Prostate gland (tissue), 2 donors: Measurements from ENCODE around the gene KDM4B. TPM values are rescaled to one million over a fixed set of nuclear protein-coding genes. Genes with fewer than 3 reads are reported as not detected.

ENCODE experiments used
- DNase-seq: peaks from one replicate; pipeline ENCODE4 v3.0.0-alpha.2; 2019; ENCODE audit warnings: low spot score
- H3K27ac ChIP-seq, 2 donors: fragments of 200-600 bp; sonication (generic); 2 replicates each; pipeline ENCODE4 v1.5.1; 2017 to 2019
- H3K27me3 ChIP-seq: fragments of 200-600 bp; sonication (generic); replicated peaks from 2 replicates; pipeline ENCODE4 v1.5.1; 2019; ENCODE audit not compliant: insufficient read depth
- H3K36me3 ChIP-seq, 2 donors: fragments of 200-600 bp; sonication (generic); 1 replicate in 1 of 2; 2 replicates in 1 of 2; pipeline versions ENCODE4 v1.5.1 to v1.8.1; 2017 to 2019
- H3K4me1 ChIP-seq: fragments of 200-600 bp; sonication (generic); replicated peaks from 2 replicates; pipeline ENCODE4 v1.5.1; 2019
- H3K4me3 ChIP-seq, 2 donors: fragments of 200-600 bp; sonication (generic); 2 replicates each; pipeline ENCODE4 v1.5.1; 2017 to 2019
- H3K9me3 ChIP-seq: fragments of 200-600 bp; sonication (generic); 2 replicates; pipeline ENCODE4 v1.5.1; 2017
- CTCF ChIP-seq, 4 experiments: fragments of 200-600 bp in 2 of 4; fragments of 450-650 bp in 2 of 4; sonication (generic) in 2 of 4; IDR thresholded peaks; 1 replicate in 3 of 4; 2 replicates in 1 of 4; pipeline ENCODE4 v1.5.1; 2016 to 2019; ENCODE audit warnings: antibody characterized with exemption in 4 of 4, mild to moderate bottlenecking in 2 of 4, moderate library complexity in 2 of 4
- POLR2A ChIP-seq: fragments of 450-650 bp; IDR thresholded peaks from one replicate; pipeline ENCODE4 v1.6.1; 2016; ENCODE audit warnings: antibody characterized with exemption, mild to moderate bottlenecking
- POLR2AphosphoS5 ChIP-seq: sonication (generic); formaldehyde crosslinking; IDR thresholded peaks from one replicate; pipeline ENCODE4 v1.6.1; 2017; ENCODE audit warnings: antibody characterized with exemption
- WGBS: methylation state at CpG from one replicate; pipeline ENCODE4 v1.1.5; 2018; 5-methylcytosine and 5-hydroxymethylcytosine counted together
- intact Hi-C: fragments of 100-400 bp; cut with DNase I; formaldehyde crosslinking; loops from one replicate; pipeline ENCODE4 v1.14.2; 2022
- total RNA-seq, 2 donors: library from RNA; depleted of rRNA; stranded (reverse); fragments of >200 nt; gene quantifications; one replicate each; pipeline ENCODE4 v1.1.0, GENCODE V29; 2016

Gene KDM4B
- total RNA-seq, 2 donors from 2014 or later: 74.6 to 136 TPM

- DNase-seq: no peak
- Histone ChIP-seq H3K27me3 (no peaks in the 10 kb centered on the region), H3K4me1 (no peaks in the 10 kb centered on the region), H3K36me3 (no peaks in the 10 kb centered on the region), H3K4me3 (no peak overlapping the region), H3K9me3 (no peaks in the 10 kb centered on the region), H3K27ac (no peak overlapping the region)
- WGBS: 88% methylated on average over 2 of the region's 2 CpGs
- no peak for TF ChIP-seq POLR2AphosphoS5
- no peak for TF ChIP-seq POLR2A
- TF ChIP-seq CTCF (IDR thresholded peaks at IDR 0.05): no peak
- intact Hi-C loops: no loop called here
Observed at GRCh38 chr19:5165697-5166019, 196.7 kb downstream of the KDM4B start.

GRCh38 chr19:5166262-5166661 lies 197.3 kb downstream of the KDM4B start:
- H3K36me3 ChIP-seq: no peaks in the 10 kb centered on the region
- intact Hi-C loops: no loop called here
- no peak for DNase-seq
- no peak overlapping the region for H3K4me3 ChIP-seq
- H3K27me3 ChIP-seq: no peaks in the 10 kb centered on the region
- TF ChIP-seq POLR2AphosphoS5: no peak
- no peak for TF ChIP-seq POLR2A
- TF ChIP-seq CTCF (IDR thresholded peaks at IDR 0.05): no peak
- H3K9me3 ChIP-seq: no peaks in the 10 kb centered on the region
- no peak overlapping the region for H3K27ac ChIP-seq
- H3K4me1 ChIP-seq: no peaks in the 10 kb centered on the region

GRCh38 chr19:5170329-5170745 lies 201.4 kb downstream of the KDM4B start:
- WGBS: 71% methylated on average over 4 of the region's 4 CpGs
- intact Hi-C loops: no loop called here
- no peaks in the 10 kb centered on the region for H3K9me3 ChIP-seq
- peak in 2 of 4 experiments; percentile 30 to 37 for TF ChIP-seq CTCF (IDR thresholded peaks at IDR 0.05)
- no peak for TF ChIP-seq POLR2A
- H3K27me3 ChIP-seq: no peaks in the 10 kb centered on the region
- H3K4me3 ChIP-seq: no peak overlapping the region
- no peaks in the 10 kb centered on the region for H3K36me3 ChIP-seq
- no peaks in the 10 kb centered on the region for H3K4me1 ChIP-seq
- no peak for DNase-seq
- H3K27ac ChIP-seq: no peak overlapping the region

GRCh38 chr19:5171711-5172110 lies 202.8 kb downstream of the KDM4B start:
- no peak for DNase-seq
- Histone ChIP-seq H3K27me3 (no peaks in the 10 kb centered on the region), H3K4me1 (no peaks in the 10 kb centered on the region), H3K4me3 (no peak overlapping the region), H3K9me3 (no peaks in the 10 kb centered on the region), H3K36me3 (no peaks in the 10 kb centered on the region), H3K27ac (no peak overlapping the region)
- intact Hi-C loops: no loop called here
- no peak for TF ChIP-seq POLR2AphosphoS5
- no peak for TF ChIP-seq CTCF (IDR thresholded peaks at IDR 0.05)
- TF ChIP-seq POLR2A: no peak
- WGBS: 68% methylated on average over 9 of the region's 9 CpGs

GRCh38 chr19:5172859-5173630 lies 204.1 kb downstream of the KDM4B start:
- Histone ChIP-seq H3K4me3 (no peak overlapping the region), H3K27ac (no peak overlapping the region), H3K36me3 (no peaks in the 10 kb centered on the region), H3K9me3 (no peaks in the 10 kb centered on the region), H3K4me1 (no peaks in the 10 kb centered on the region), H3K27me3 (no peaks in the 10 kb centered on the region)
- TF ChIP-seq POLR2A: no peak
- TF ChIP-seq POLR2AphosphoS5: no peak
- no peak for TF ChIP-seq CTCF (IDR thresholded peaks at IDR 0.05)
- intact Hi-C loops: no loop called here
- DNase-seq: no peak
- 65% methylated on average over 8 of the region's 8 CpGs for WGBS
